HepG2 (cell line): ENCODE data around the gene MMP25. TPM values are rescaled to one million over a fixed set of nuclear protein-coding genes. Genes with fewer than 3 reads are reported as not detected.

Experiments
- ATAC-seq: fragments of 200-7000 bp; cut with Tn5 transposase; 3 replicates; pipeline ENCODE4 v1.9.1; 2020; ENCODE audit warnings: mild to moderate bottlenecking, moderate library complexity
- BruUV-seq: library from RNA; stranded (reverse); fragments of 400-500 nt; replicated peaks from 2 replicates; lab custom pipeline; 2021; lab: Mats Ljungman, UMichigan
- CTCF ChIA-PET: fragments of 300-600 bp; formaldehyde crosslinking; extraction: SDS; loops from one replicate; lab custom pipeline; 2021; ENCODE audit warnings: low total read pairs, inconsistent platforms, low intra/inter-chr PET ratio; lab: Yijun Ruan, JAX
- POLR2A ChIA-PET: fragments of 350-600 bp; sonication (Branson Sonifier 250); formaldehyde crosslinking; loops from one replicate; lab custom pipeline; 2020; ENCODE audit warnings: antibody characterized with exemption, inconsistent platforms; lab: Yijun Ruan, JAX
- DNase-seq: peaks from one replicate; pipeline ENCODE4 v3.0.0-alpha.2; 2015; ENCODE audit warnings: low spot score
- FAIRE-seq: peaks from 3 replicates; lab custom pipeline; 2011; peaks lifted over from hg19 to GRCh38; lab: Jason Lieb, UNC
- H2AFZ ChIP-seq: one replicate; pipeline ENCODE4 v1.6.1; 2011; ENCODE audit warnings: low read length, inconsistent platforms
- H3K27ac ChIP-seq: fragments of 300-600 bp; 3 replicates; pipeline ENCODE4 v1.8.0; 2011; ENCODE audit warnings: mixed run types, mild to moderate bottlenecking, mixed read lengths, low read length, inconsistent platforms; ENCODE audit not compliant: insufficient read depth; ENCODE audit errors: extremely low read length
- H3K27me3 ChIP-seq, 2 experiments: fragments of 200-600 bp in 1 of 2; 2 replicates in 1 of 2; 3 replicates in 1 of 2; pipeline versions ENCODE4 v1.6.0 to v1.8.0; 2011; ENCODE audit warnings: low read length in 2 of 2, mild to moderate bottlenecking in 2 of 2, moderate library complexity in 2 of 2, inconsistent platforms in 1 of 2; ENCODE audit not compliant: insufficient read depth in 2 of 2, control insufficient read depth in 1 of 2
- H3K36me3 ChIP-seq, 2 experiments: fragments of 200-600 bp in 1 of 2; replicated peaks in 1 of 2; 2 replicates in 1 of 2; 3 replicates in 1 of 2; pipeline versions ENCODE4 v1.5.1 to v1.8.0; 2011; ENCODE audit warnings: low read length in 2 of 2, inconsistent platforms in 1 of 2; ENCODE audit not compliant: insufficient read depth in 2 of 2, control insufficient read depth in 1 of 2
- H3K4me1 ChIP-seq: 2 replicates; pipeline ENCODE4 v1.5.1; 2012; ENCODE audit warnings: low read length, inconsistent platforms; ENCODE audit not compliant: insufficient read depth
- H3K4me2 ChIP-seq: 2 replicates; pipeline ENCODE4 v1.6.0; 2011; ENCODE audit warnings: low read depth, low read length, inconsistent platforms
- H3K4me3 ChIP-seq, 3 experiments: fragments of 200-600 bp in 1 of 3; sonication (generic), shearing (Covaris generic) in 1 of 3; replicated peaks in 1 of 3; 2 replicates each; pipeline ENCODE4 v1.5.1; 2011 to 2016; ENCODE audit warnings: low read length in 3 of 3, inconsistent platforms in 2 of 3, low read depth in 2 of 3, mild to moderate bottlenecking in 2 of 3, control low read depth in 1 of 3, mixed read lengths in 1 of 3; ENCODE audit not compliant: insufficient read depth in 1 of 3
- H3K79me2 ChIP-seq: one replicate; pipeline ENCODE4 v1.6.1; 2011; ENCODE audit warnings: low read length, inconsistent platforms; ENCODE audit not compliant: insufficient read depth
- H3K9ac ChIP-seq: 2 replicates; pipeline ENCODE4 v1.6.0; 2011; ENCODE audit warnings: mild to moderate bottlenecking, low read depth, low read length, inconsistent platforms; ENCODE audit not compliant: insufficient read depth
- H3K9me3 ChIP-seq: 2 replicates; pipeline ENCODE4 v1.5.1; 2012; ENCODE audit warnings: mild to moderate bottlenecking, low read length
- H4K20me1 ChIP-seq: 2 replicates; pipeline ENCODE4 v1.6.0; 2011; ENCODE audit warnings: inconsistent platforms, mild to moderate bottlenecking, low read length, moderate library complexity; ENCODE audit not compliant: insufficient read depth
- ASH2L ChIP-seq: fragments of 300-600, 200-600 bp; sonication (generic); IDR thresholded peaks from 2 replicates; pipeline ENCODE4 v1.7.0; 2017; ENCODE audit warnings: low read depth, mild to moderate bottlenecking, moderate library complexity, mixed read lengths, low read length; ENCODE audit not compliant: insufficient read length
- CHD4 ChIP-seq: fragments of 200-600 bp; sonication (generic); IDR thresholded peaks from 2 replicates; pipeline ENCODE4 v1.7.0; 2017; ENCODE audit warnings: mild to moderate bottlenecking, low read length, borderline replicate concordance
- HNF1B ChIP-seq: sonication (generic); formaldehyde crosslinking; IDR thresholded peaks from 2 replicates; pipeline ENCODE4 v1.5.1; 2020; ENCODE audit warnings: mild to moderate bottlenecking, moderate library complexity, missing genetic modification reagents
- MYC ChIP-seq: sonication (generic); formaldehyde crosslinking; IDR thresholded peaks from 2 replicates; pipeline ENCODE4 v1.9.0; 2021; ENCODE audit warnings: missing genetic modification reagents, borderline replicate concordance
- RBFOX2 ChIP-seq: fragments of 200-400 bp; formaldehyde crosslinking; IDR thresholded peaks from 2 replicates; pipeline ENCODE4 v1.6.1; 2017; ENCODE audit warnings: low read depth, mild to moderate bottlenecking, low read length
- SMAD9 ChIP-seq: sonication (generic); formaldehyde crosslinking; IDR thresholded peaks from 2 replicates; pipeline ENCODE4 v1.5.1; 2020; ENCODE audit warnings: mild to moderate bottlenecking, missing genetic modification reagents
- YEATS2 ChIP-seq: sonication (generic); formaldehyde crosslinking; IDR thresholded peaks from 2 replicates; pipeline ENCODE4 v1.4.0; 2020; ENCODE audit warnings: missing genetic modification reagents, borderline replicate concordance
- ZNF10 ChIP-seq: sonication (generic); formaldehyde crosslinking; IDR thresholded peaks from 2 replicates; pipeline ENCODE4 v1.4.0; 2020; ENCODE audit warnings: mild to moderate bottlenecking, low read depth, missing genetic modification reagents, borderline replicate concordance
- ZNF160 ChIP-seq: sonication (generic); formaldehyde crosslinking; IDR thresholded peaks from 2 replicates; pipeline ENCODE4 v1.8.0; 2022; ENCODE audit warnings: mild to moderate bottlenecking, inconsistent platforms, missing genetic modification reagents
- ZNF18 ChIP-seq: sonication (generic); formaldehyde crosslinking; IDR thresholded peaks from 2 replicates; pipeline ENCODE4 v1.8.0; 2022; ENCODE audit warnings: mild to moderate bottlenecking, missing genetic modification reagents; ENCODE audit not compliant: insufficient replicate concordance
- ZNF777 ChIP-seq: sonication (generic); formaldehyde crosslinking; IDR thresholded peaks from 2 replicates; pipeline ENCODE4 v1.4.0; 2020; ENCODE audit warnings: missing genetic modification reagents
- WGBS: methylation state at CpG from one replicate; pipeline ENCODE4 v1.1.6; 2017; ENCODE audit warnings: low lambda C conversion rate; 5-methylcytosine and 5-hydroxymethylcytosine counted together
- in situ Hi-C: cut with HindIII; loops from 2 replicates; pipeline ENCODE4 v1.10.0; 2017; ENCODE audit warnings: low pct_unique_long_range_greater_than_20kb; ENCODE audit not compliant: extremely low pct_ligation_motif_present
- intact Hi-C: fragments of 100-400 bp; cut with micrococcal nuclease; formaldehyde crosslinking; loops from one replicate; pipeline ENCODE4 v1.10.0; 2022; ENCODE audit not compliant: unreplicated experiment
- polyA plus RNA-seq, 8 experiments: library from polyadenylated mRNA; depleted of rRNA in 3 of 8; stranded (reverse) in 7 of 8; unstranded in 1 of 8; fragments of >200 nt; fragmentation: Illumina TruSeq in 4 of 8; extraction: Trizol in 4 of 8; gene quantifications; 2 replicates each; pipeline versions ENCODE4 v1.2.1 to v1.2.3, GENCODE V29; 2011 to 2016; ENCODE audit warnings: low read depth in 4 of 8, missing spikeins in 1 of 8, mixed read lengths in 1 of 8; ENCODE audit not compliant: insufficient read depth in 1 of 8
- total RNA-seq, 5 experiments: library from RNA; depleted of rRNA; stranded (reverse); fragments of >200 nt; fragmentation: Illumina TruSeq; extraction: Trizol; gene quantifications; 2 replicates each; pipeline ENCODE4 v1.2.3, GENCODE V29; 2016; ENCODE audit warnings: low read depth in 1 of 5
- TF ChIP-seq, protein P1 (sequence below): sonication (generic); formaldehyde crosslinking; IDR thresholded peaks from 2 replicates; pipeline ENCODE4 v1.9.0; 2022; ENCODE audit warnings: missing genetic modification reagents, mild to moderate bottlenecking, borderline replicate concordance
- TF ChIP-seq, protein P2 (sequence below): sonication (generic); formaldehyde crosslinking; IDR thresholded peaks from 2 replicates; pipeline ENCODE4 v1.5.1; 2020; ENCODE audit warnings: missing genetic modification reagents, mild to moderate bottlenecking, borderline replicate concordance

MMP25 gene
- total and polyA plus RNA-seq, 2 of the 13 experiments (the other 11 are each of a cell fraction or from before 2014, with no cell fraction given) = 0.04 to 0.08 TPM

DNA sequence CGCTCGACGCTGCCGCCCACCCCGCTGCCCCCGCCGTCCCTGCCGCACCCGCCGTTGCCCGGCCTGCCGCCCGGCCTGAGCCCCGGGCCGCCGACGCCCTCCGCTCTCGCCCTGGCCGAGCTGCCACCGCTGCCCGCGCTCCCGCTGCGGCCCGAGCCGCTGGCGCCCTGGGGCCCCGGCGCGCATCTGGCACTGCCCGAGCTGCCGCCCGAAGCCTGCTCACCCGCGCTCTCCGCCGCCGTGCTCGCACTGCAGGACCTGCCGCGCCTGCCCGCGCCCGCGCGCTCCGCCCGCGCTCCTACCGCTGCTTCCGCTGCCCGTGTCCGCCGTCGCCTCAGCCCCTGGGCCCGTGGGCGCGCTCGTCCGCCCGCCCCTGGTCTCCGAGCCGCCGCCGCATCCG is 42.0 kb upstream of the MMP25 start:
- TF ChIP-seq ZNF777 (CRISPR knock-in tag) (0 out of 2 replicates have a peak, but pooled peaks have one; percentile 1), CHD4 (no peak), ZNF160 (CRISPR knock-in tag) (no peak), HNF1B (CRISPR knock-in tag) (no peak), ZNF10 (CRISPR knock-in tag) (no peak), SMAD9 (CRISPR knock-in tag) (no peak), YEATS2 (no peak), ZNF18 (no peak), MYC (no peak), ASH2L (no peak), RBFOX2 (peak; percentile 34; the same call in 1 of the 2 replicates)
- TF ChIP-seq, protein P1, sequence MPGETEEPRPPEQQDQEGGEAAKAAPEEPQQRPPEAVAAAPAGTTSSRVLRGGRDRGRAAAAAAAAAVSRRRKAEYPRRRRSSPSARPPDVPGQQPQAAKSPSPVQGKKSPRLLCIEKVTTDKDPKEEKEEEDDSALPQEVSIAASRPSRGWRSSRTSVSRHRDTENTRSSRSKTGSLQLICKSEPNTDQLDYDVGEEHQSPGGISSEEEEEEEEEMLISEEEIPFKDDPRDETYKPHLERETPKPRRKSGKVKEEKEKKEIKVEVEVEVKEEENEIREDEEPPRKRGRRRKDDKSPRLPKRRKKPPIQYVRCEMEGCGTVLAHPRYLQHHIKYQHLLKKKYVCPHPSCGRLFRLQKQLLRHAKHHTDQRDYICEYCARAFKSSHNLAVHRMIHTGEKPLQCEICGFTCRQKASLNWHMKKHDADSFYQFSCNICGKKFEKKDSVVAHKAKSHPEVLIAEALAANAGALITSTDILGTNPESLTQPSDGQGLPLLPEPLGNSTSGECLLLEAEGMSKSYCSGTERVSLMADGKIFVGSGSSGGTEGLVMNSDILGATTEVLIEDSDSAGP (CRISPR knock-in tag) = no peak
- TF ChIP-seq, protein P2, sequence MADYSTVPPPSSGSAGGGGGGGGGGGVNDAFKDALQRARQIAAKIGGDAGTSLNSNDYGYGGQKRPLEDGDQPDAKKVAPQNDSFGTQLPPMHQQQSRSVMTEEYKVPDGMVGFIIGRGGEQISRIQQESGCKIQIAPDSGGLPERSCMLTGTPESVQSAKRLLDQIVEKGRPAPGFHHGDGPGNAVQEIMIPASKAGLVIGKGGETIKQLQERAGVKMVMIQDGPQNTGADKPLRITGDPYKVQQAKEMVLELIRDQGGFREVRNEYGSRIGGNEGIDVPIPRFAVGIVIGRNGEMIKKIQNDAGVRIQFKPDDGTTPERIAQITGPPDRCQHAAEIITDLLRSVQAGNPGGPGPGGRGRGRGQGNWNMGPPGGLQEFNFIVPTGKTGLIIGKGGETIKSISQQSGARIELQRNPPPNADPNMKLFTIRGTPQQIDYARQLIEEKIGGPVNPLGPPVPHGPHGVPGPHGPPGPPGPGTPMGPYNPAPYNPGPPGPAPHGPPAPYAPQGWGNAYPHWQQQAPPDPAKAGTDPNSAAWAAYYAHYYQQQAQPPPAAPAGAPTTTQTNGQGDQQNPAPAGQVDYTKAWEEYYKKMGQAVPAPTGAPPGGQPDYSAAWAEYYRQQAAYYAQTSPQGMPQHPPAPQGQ = no peak
- Histone ChIP-seq H3K36me3 (no peaks in the 10 kb centered on the region), H3K27me3 (no peaks in the 10 kb centered on the region), H3K4me1 (peaks cover 54% of the 10 kb centered on the region), H3K79me2 (no peaks in the 10 kb centered on the region), H3K9ac (no peak overlapping the region), H2AFZ (no peak overlapping the region), H4K20me1 (no peaks in the 10 kb centered on the region), H3K4me3 (peak overlapping the region in 2 of 3 experiments; percentile 27 to 46; a peak in 2 of 6 replicates), H3K27ac (no peak overlapping the region), H3K9me3 (no peaks in the 10 kb centered on the region), H3K4me2 (peak overlapping the region; percentile 36; the same call in 1 of the 2 replicates)
- intact Hi-C loops = loop anchor here (1.0 kb wide), 1 partner anchor 20 kb away; the partner anchor contains the start of gene THOC6
- in situ Hi-C loops = no loop called here
- ATAC-seq (no peak), FAIRE-seq (no peak), DNase-seq (no peak)
- CTCF ChIA-PET = interaction anchor here (0.8 to 1.7 kb wide), 3 partner anchors 17 to 27 kb away, joined by 3 to 11 read pairs (median 4); no protein-coding TSS in a partner anchor
- POLR2A ChIA-PET = interaction anchor here (1.0 to 14.2 kb wide), 7 partner anchors 18 to 99 kb away, joined by 5 to 750 read pairs (median 6); partner anchors contain the start of genes CLDN6, HCFC1R1, IL32 and KREMEN2
- BruUV-seq = no TSS peak
- no CpG with 5 or more reads among the region's 67 CpGs for WGBS
